Psoas muscle (tissue), 8 donors: Measurements from ENCODE around the gene ACADM. TPM values are rescaled to one million over a fixed set of nuclear protein-coding genes. Genes with fewer than 3 reads are reported as not detected.

Experiments
- ATAC-seq, 4 donors: fragments of 200-7000 bp; cut with Tn5 transposase; one replicate each; pipeline ENCODE4 v1.9.1; 2020; ENCODE audit warnings: moderate library complexity in 3 of 4, mild to moderate bottlenecking in 2 of 4
- DNase-seq, 2 donors: peaks; one replicate each; pipeline ENCODE4 v3.0.0-alpha.2; 2020
- H3K27ac ChIP-seq: fragments of 200-600 bp; one replicate; pipeline ENCODE4 v1.8.0; 2022
- H3K27me3 ChIP-seq, 3 donors: fragments of 200-600 bp in 1 of 3; one replicate each; pipeline versions ENCODE4 v1.6.1 to v1.8.0; 2013 to 2022; ENCODE audit warnings: low read length in 2 of 3, mild to moderate bottlenecking in 2 of 3, moderate library complexity in 1 of 3; ENCODE audit not compliant: insufficient read depth in 3 of 3
- H3K36me3 ChIP-seq, 2 donors: fragments of 200-600 bp in 1 of 2; one replicate each; pipeline versions ENCODE4 v1.6.1 to v1.8.0; 2013 to 2022; ENCODE audit warnings: low read depth in 1 of 2, mild to moderate bottlenecking in 1 of 2, moderate library complexity in 1 of 2; ENCODE audit not compliant: insufficient read depth in 1 of 2
- H3K4me1 ChIP-seq: fragments of 200-600 bp; one replicate; pipeline ENCODE4 v1.8.0; 2022
- H3K4me3 ChIP-seq: fragments of 200-600 bp; one replicate; pipeline ENCODE4 v1.8.0; 2022; ENCODE audit warnings: mild to moderate bottlenecking
- H3K9me3 ChIP-seq: fragments of 200-600 bp; one replicate; pipeline ENCODE4 v1.8.0; 2022
- WGBS, 3 donors: extraction: QIAGEN DNeasy Blood & Tissue Kit; methylation state at CpG; one replicate each; pipeline versions ENCODE4 v1.1.6 to v1.1.7; 2013; 5-methylcytosine and 5-hydroxymethylcytosine counted together
- intact Hi-C, 2 donors: fragments of 100-400 bp; cut with DNase I; formaldehyde crosslinking; loops; one replicate each; pipeline versions ENCODE4 v1.11.0 to v1.14.2; 2022
- polyA plus RNA-seq, 3 donors: library from polyadenylated mRNA; stranded (reverse); fragments of 200-250 nt; gene quantifications; one replicate each; pipeline ENCODE4 v1.2.3, GENCODE V29; 2013
- total RNA-seq, 4 donors: library from RNA; stranded (reverse); fragmentation: NEBNext Ultra II Directional in 2 of 4; extraction: Animal tissue kit (Norgen Biotek cat#: 25700) in 2 of 4; gene quantifications; one replicate each; pipeline versions ENCODE4 v1.2.1 to v1.2.4, GENCODE V29; 2021 to 2023
- TF ChIP-seq, protein P1 (sequence below): fragments of 200-600 bp; IDR thresholded peaks from one replicate; pipeline ENCODE4 v1.8.0; 2022; ENCODE audit warnings: antibody characterized with exemption
- donor health status: healthy with polysubstance abuse.
- donor health status: DM: no; HTN: no; CAD: no; lungs with moderate emphysema.
- donor health status: Bipolar disorder and iron deficiency.
- donor health status: healthy.
- donor health status: DM: yes; HTN: yes; CAD: no.
- donor health status: DM: no; HTN: no; CAD: no.
- donor health status: DM: no; HTN: no; CAD: no.
- donor health status: DM: yes; HTN: yes; CAD: no.

The ACADM gene
- total and polyA plus RNA-seq, 7 donors = 101 to 226 (median 165) TPM

DNA sequence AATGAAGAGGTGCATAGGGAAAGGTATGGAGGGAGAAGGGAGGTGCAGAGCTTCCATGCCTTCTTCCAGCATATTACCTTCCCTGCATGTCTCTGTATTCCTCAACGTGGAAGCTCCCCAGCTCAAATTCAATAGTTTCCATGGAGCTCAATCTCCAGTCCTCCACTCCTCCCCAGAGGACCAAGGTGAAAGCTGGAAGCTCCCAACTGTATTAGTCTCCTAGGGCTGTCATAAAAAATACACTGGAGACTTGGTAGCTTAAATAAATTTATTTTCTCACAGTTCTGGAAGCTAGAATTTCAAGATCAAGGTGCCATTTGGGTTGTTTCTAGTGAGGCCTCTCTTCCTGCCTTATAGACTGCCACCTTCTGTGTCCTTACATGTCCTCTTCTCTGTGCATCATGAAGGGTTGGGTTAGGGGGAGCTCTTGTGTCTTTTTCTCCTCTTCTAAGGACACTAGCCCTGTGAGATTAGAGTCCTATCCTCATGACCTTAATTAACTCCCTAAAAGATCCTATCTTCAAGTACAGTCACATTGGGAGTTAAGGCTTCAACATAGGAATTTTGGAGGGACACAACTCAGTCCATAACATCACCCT lies 39.6 kb downstream of the ACADM start:
- no peaks in the 10 kb centered on the region for H3K4me1 ChIP-seq
- no peaks in the 10 kb centered on the region for H3K27me3 ChIP-seq
- peaks cover 0 to 24% of the 10 kb centered on the region in 2 donors for H3K36me3 ChIP-seq
- H3K4me3 ChIP-seq = no peak overlapping the region
- intact Hi-C loops = no loop called here
- TF ChIP-seq, protein P1, sequence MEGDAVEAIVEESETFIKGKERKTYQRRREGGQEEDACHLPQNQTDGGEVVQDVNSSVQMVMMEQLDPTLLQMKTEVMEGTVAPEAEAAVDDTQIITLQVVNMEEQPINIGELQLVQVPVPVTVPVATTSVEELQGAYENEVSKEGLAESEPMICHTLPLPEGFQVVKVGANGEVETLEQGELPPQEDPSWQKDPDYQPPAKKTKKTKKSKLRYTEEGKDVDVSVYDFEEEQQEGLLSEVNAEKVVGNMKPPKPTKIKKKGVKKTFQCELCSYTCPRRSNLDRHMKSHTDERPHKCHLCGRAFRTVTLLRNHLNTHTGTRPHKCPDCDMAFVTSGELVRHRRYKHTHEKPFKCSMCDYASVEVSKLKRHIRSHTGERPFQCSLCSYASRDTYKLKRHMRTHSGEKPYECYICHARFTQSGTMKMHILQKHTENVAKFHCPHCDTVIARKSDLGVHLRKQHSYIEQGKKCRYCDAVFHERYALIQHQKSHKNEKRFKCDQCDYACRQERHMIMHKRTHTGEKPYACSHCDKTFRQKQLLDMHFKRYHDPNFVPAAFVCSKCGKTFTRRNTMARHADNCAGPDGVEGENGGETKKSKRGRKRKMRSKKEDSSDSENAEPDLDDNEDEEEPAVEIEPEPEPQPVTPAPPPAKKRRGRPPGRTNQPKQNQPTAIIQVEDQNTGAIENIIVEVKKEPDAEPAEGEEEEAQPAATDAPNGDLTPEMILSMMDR = no peak
- no peak overlapping the region for H3K27ac ChIP-seq
- no peak for DNase-seq
- H3K9me3 ChIP-seq = no peaks in the 10 kb centered on the region
- WGBS, 3 donors = 68 to 75% (median 71%) methylated on average over 1 of the region's 1 CpG
- no peak for ATAC-seq

DNA sequence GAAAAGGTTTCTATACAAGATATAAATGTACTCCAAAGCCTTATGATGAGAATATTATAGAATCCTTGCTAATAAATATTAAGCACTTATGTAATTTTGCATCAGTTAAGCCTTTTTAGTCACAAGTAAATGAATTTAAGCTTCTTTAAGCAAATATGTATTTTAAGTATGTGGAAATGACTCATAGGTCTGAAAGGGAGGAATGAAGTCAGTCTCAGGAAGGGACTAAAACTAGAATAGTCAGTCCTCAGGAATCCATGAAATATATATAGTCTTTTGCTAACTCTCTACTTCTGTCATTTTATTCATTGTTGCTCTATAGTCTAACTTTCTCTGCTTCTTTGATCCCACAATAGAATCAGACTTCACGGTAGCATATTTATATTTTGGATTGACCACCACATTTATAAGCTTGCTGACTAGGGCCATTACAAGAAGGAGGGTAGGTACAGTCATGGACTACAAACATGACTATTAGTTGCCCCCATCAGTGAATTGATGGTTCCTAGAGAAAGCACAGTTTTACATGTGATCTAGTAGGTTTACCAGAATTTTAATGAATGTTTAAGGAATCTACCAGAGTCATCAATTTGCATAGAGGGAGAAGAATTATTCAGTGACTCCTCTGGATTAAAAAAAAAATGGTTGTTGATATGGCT lies 41.3 kb downstream of the ACADM start:
- DNase-seq (no peak), ATAC-seq (peak; percentile 38 to 84 (median 54))
- TF ChIP-seq, protein P1 = no peak
- Histone ChIP-seq H3K4me3 (no peak overlapping the region), H3K36me3 (peaks cover 0 to 22% of the 10 kb centered on the region in 2 donors), H3K4me1 (no peaks in the 10 kb centered on the region), H3K9me3 (no peaks in the 10 kb centered on the region), H3K27ac (peak overlapping the region; percentile 42), H3K27me3 (no peaks in the 10 kb centered on the region)
- intact Hi-C loops = no loop called here
- 86 to 92% (median 88%) methylated on average over 1 of the region's 1 CpG for WGBS, 3 donors

DNA sequence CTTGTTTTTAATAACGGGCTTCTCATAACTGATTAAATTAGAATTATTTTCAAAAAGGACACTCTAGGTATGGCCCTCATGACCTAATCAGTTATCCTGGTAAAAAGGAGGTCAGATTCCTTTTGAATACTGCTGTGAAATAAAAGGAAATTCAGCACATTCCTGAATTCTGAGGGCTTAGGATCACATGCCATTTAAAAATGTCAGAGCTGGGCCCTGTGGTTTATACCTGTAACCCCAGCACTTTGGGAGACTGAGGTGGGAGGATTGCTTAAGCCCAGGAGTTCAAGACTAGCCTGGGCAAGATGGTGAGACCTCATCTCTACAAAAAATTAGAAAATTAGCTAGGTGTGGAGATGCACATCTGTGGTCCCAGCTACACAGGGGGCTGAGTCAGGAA lies 43.5 kb downstream of the ACADM start:
- Histone ChIP-seq H3K27ac (no peak overlapping the region), H3K4me1 (no peaks in the 10 kb centered on the region), H3K36me3 (peaks cover 0 to 8% of the 10 kb centered on the region in 2 donors), H3K9me3 (no peaks in the 10 kb centered on the region), H3K27me3 (no peaks in the 10 kb centered on the region), H3K4me3 (no peak overlapping the region)
- intact Hi-C loops = no loop called here
- TF ChIP-seq, protein P1 = no peak
- DNase-seq = no peak
- WGBS, 3 donors = 81 to 91% (median 90%) methylated on average over 1 of the region's 1 CpG
- ATAC-seq = no peak

DNA sequence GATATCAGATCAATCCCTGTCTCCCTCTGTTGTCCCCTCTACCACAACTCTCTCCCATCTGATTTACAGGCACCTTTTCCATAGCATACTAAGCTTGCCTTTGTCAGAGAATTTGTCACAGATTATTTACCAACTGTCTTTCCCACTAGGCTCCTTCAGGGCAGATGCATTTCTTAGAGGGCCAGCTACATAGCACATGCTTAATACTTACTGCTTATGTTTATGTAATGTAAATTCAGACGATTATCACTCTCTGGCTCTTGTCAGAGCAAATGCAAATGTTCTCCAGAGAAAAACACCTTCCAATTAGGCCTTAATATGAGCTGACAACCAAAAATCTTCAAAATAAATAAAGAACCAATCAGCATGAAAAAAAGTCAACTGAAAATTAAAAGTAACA lies 46.3 kb downstream of the ACADM start:
- Histone ChIP-seq H3K9me3 (no peaks in the 10 kb centered on the region), H3K27ac (no peak overlapping the region), H3K4me3 (no peak overlapping the region), H3K36me3 (no peaks in the 10 kb centered on the region), H3K4me1 (no peaks in the 10 kb centered on the region), H3K27me3 (no peaks in the 10 kb centered on the region)
- ATAC-seq (no peak), DNase-seq (no peak)
- intact Hi-C loops = no loop called here
- TF ChIP-seq, protein P1 = no peak
- WGBS, 3 donors = 73 to 79% (median 75%) methylated on average over 1 of the region's 1 CpG
